Upper lobe of left lung (tissue), 6 donors: ENCODE measurements around the gene ATOH8. TPM values are rescaled to one million over a fixed set of nuclear protein-coding genes. Genes with fewer than 3 reads are reported as not detected.

Experiments used
- ATAC-seq, 2 donors: fragments of 200-7000 bp; cut with Tn5 transposase; one replicate each; pipeline ENCODE4 v1.9.1; 2022; ENCODE audit warnings: mild to moderate bottlenecking in 2 of 2, moderate library complexity in 2 of 2; ENCODE audit not compliant: low FRiP score in 2 of 2
- DNase-seq, 2 donors: peaks; one replicate each; pipeline ENCODE4 v3.0.0-alpha.2; 2019 to 2020
- H3K27ac ChIP-seq, 4 donors: fragments of 200-600 bp; sonication (generic); one replicate each; pipeline ENCODE4 v1.5.1; 2016 to 2019
- H3K27me3 ChIP-seq, 4 donors: fragments of 200-600 bp; sonication (generic); one replicate each; pipeline ENCODE4 v1.5.1; 2017 to 2019
- H3K36me3 ChIP-seq, 4 donors: fragments of 200-600 bp; sonication (generic); one replicate each; pipeline ENCODE4 v1.5.1; 2016 to 2019
- H3K4me1 ChIP-seq, 4 donors: fragments of 200-600 bp; sonication (generic); one replicate each; pipeline ENCODE4 v1.5.1; 2018 to 2019
- H3K4me3 ChIP-seq, 4 donors: fragments of 200-600 bp; sonication (generic); one replicate each; pipeline ENCODE4 v1.5.1; 2017 to 2019; ENCODE audit warnings: mild to moderate bottlenecking in 2 of 4, moderate library complexity in 1 of 4
- H3K9me3 ChIP-seq, 4 donors: fragments of 200-600 bp; sonication (generic); one replicate each; pipeline ENCODE4 v1.5.1; 2018 to 2019
- EP300 ChIP-seq, 4 donors: sonication (generic); formaldehyde crosslinking; IDR thresholded peaks; one replicate each; pipeline ENCODE4 v1.5.1; 2017; ENCODE audit warnings: antibody characterized with exemption in 4 of 4, control low read depth in 2 of 4
- POLR2A ChIP-seq, 4 donors: fragments of 450-650 bp; IDR thresholded peaks; one replicate each; pipeline ENCODE4 v1.5.1; 2016 to 2017; ENCODE audit warnings: antibody characterized with exemption in 4 of 4, mild to moderate bottlenecking in 2 of 4
- POLR2AphosphoS5 ChIP-seq, 2 donors: sonication (generic); formaldehyde crosslinking; IDR thresholded peaks; one replicate each; pipeline ENCODE4 v1.5.1; 2017; ENCODE audit warnings: antibody characterized with exemption in 2 of 2
- WGBS, 2 donors: methylation state at CpG; one replicate each; pipeline ENCODE4 v1.1.5; 2017 to 2018; 5-methylcytosine and 5-hydroxymethylcytosine counted together
- total RNA-seq, 6 donors: library from RNA; depleted of rRNA in 4 of 6; stranded (reverse); fragments of >200 nt in 4 of 6; gene quantifications; one replicate each; pipeline versions ENCODE4 v1.1.0 to v1.2.1, GENCODE V29; 2016 to 2021
- TF ChIP-seq, protein P1 (sequence below), 6 experiments: fragments of 450-650 bp in 4 of 6; fragments of 200-600 bp in 2 of 6; sonication (generic) in 2 of 6; IDR thresholded peaks; one replicate each; pipeline ENCODE4 v1.5.1; 2016 to 2019; ENCODE audit warnings: antibody characterized with exemption in 6 of 6
- donor health status: DM: no; HTN: no; CAD: no; lungs with moderate emphysema.
- donor health status: DM: no; HTN: yes; CAD: no; lungs with severe emphysema.

The ATOH8 gene
- total RNA-seq, 6 donors from 2014 or later, result 60.2 to 121 (median 85.1) TPM

DNA sequence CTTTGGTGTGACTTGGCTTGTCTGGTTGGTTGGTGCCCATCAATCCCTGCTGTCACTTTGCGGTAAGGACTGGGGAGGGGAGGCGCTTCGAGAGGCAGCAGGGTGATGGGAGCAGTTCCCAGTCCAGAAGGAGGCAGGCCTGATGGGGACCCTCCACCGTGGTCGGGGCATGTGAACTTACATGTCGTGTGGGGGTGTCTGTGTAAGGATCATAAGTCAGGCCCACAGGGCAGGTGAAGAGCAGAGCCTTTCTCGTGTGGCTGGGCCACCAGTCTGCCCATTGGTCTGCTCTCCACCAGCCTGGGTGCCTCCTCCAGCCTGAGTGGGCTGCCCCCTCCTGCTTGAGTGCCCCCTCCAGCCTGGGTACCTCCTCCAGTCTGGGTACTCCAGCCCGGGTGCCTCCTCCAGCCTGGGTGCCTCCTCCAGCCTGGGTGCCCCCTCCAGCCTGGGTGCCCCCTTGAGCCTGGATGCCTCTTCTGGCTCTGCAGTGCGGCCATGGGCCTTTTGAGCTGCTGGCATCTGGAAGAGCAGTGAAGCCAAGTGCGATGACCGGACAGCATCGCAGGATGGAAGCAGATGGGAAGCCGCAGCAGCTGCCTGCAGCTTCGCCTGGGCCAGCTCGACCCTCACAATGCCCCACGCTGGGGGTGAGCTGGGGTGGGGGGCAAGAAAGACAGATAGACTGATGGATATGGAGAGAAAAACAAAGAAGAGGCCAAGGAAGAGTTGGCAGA is 25.0 kb downstream of the ATOH8 start:
- Histone ChIP-seq H3K27me3 (no peaks in the 10 kb centered on the region), H3K36me3 (peaks cover 0 to 90% (median 37%) of the 10 kb centered on the region in 4 donors), H3K27ac (peak overlapping the region in 3 of 4 donors; percentile 13 to 77 (median 60)), H3K4me1 (peaks cover 40 to 66% (median 61%) of the 10 kb centered on the region in 4 donors), H3K4me3 (no peak overlapping the region), H3K9me3 (no peaks in the 10 kb centered on the region)
- DNase-seq, result no peak
- ATAC-seq, result no peak
- TF ChIP-seq, protein P1, sequence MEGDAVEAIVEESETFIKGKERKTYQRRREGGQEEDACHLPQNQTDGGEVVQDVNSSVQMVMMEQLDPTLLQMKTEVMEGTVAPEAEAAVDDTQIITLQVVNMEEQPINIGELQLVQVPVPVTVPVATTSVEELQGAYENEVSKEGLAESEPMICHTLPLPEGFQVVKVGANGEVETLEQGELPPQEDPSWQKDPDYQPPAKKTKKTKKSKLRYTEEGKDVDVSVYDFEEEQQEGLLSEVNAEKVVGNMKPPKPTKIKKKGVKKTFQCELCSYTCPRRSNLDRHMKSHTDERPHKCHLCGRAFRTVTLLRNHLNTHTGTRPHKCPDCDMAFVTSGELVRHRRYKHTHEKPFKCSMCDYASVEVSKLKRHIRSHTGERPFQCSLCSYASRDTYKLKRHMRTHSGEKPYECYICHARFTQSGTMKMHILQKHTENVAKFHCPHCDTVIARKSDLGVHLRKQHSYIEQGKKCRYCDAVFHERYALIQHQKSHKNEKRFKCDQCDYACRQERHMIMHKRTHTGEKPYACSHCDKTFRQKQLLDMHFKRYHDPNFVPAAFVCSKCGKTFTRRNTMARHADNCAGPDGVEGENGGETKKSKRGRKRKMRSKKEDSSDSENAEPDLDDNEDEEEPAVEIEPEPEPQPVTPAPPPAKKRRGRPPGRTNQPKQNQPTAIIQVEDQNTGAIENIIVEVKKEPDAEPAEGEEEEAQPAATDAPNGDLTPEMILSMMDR (IDR thresholded peaks at IDR 0.05), result no peak
- TF ChIP-seq POLR2A (IDR thresholded peaks at IDR 0.05) (no peak), POLR2AphosphoS5 (IDR thresholded peaks at IDR 0.05) (no peak), EP300 (IDR thresholded peaks at IDR 0.05) (no peak)
- 78 to 79% methylated on average over 13 to 15 of the region's 16 CpGs for WGBS, 2 donors

DNA sequence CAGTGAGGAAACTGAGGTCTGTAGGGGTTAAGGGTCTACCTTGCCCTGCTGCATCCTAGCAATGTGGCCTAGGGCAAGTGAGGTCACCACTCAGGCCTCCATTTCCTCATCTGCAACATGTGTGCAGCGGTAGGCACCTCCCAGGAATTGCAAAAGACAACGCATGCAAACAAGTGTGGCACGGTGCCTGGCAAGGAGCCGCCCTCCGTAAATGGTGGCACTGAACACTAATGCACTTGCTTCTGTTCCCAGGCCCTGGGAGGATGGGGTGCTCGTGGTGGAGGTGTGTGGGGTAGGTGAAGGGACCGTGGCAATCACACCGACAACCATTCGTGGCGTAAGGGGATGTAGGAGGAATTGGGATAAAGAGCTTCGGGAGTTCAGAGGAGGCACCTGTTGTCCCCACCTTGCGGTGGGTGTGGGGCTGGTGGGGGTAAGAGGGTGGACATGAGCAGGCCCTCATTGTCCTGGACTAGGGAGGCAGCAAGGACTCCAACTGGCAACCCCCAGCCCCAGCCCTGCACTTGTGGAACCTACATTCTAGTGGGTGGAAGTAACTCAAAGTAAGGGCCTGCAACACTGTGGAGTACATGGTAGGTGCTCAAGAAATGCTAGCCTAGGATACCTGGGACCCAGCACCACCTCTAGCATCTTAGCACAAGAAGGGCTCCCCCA is 26.0 kb downstream of the ATOH8 start:
- no peak overlapping the region for H3K4me3 ChIP-seq
- ATAC-seq, result peak in 1 of 2 donors; percentile 24
- H3K27ac ChIP-seq, result peak overlapping the region in 2 of 4 donors; percentile 60 to 77
- 70 to 89% methylated on average over 11 to 12 of the region's 12 CpGs for WGBS, 2 donors
- peak in 1 of 2 donors; percentile 66 for DNase-seq
- H3K4me1 ChIP-seq, result peaks cover 41 to 56% (median 55%) of the 10 kb centered on the region in 4 donors
- peaks cover 0 to 90% (median 33%) of the 10 kb centered on the region in 4 donors for H3K36me3 ChIP-seq
- no peaks in the 10 kb centered on the region for H3K9me3 ChIP-seq
- H3K27me3 ChIP-seq, result no peaks in the 10 kb centered on the region
- no peak for TF ChIP-seq POLR2AphosphoS5 (IDR thresholded peaks at IDR 0.05)
- TF ChIP-seq, protein P1 (IDR thresholded peaks at IDR 0.05), result no peak
- no peak for TF ChIP-seq EP300 (IDR thresholded peaks at IDR 0.05)

DNA sequence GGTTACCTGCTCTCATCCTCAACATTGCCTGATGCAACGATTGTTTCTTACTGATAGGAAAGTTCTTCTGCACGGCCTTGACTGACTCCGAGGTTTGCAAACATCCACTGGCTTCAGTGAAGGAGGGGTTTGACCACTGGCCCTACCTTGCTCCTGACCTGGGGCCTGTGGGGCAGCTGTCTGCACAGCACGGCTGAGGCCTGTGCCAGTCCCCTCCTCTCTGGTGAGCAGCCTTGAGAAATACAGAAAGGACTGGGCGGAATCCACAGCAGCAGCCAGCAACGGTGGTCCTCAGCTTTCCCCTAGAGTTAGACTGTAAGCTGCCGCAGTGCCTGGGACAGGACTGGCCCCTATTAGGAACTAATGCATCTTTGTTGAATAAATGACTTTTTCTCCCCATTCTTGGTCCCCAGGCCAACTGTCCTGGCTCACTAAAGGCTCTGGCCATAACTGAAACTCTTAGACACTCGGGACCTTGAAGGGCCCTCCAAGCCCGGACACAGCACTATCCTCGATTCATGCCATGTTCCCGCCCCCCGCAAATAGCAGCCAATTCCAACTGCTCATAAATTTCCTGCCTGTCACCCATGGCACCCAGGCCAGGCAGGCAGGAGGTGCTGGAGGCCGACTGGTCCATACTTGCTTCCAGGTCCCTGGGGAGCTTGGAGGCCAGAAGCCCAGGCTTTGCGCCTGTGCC is 26.7 kb downstream of the ATOH8 start:
- Histone ChIP-seq H3K27me3 (no peaks in the 10 kb centered on the region), H3K27ac (peak overlapping the region in 2 of 4 donors; percentile 35 to 60), H3K4me3 (no peak overlapping the region), H3K9me3 (no peaks in the 10 kb centered on the region), H3K36me3 (peaks cover 0 to 90% (median 32%) of the 10 kb centered on the region in 4 donors), H3K4me1 (peaks cover 48 to 60% (median 57%) of the 10 kb centered on the region in 4 donors)
- ATAC-seq (no peak), DNase-seq (no peak)
- peak in 1 of 4 donors; percentile 49 for TF ChIP-seq EP300 (IDR thresholded peaks at IDR 0.05)
- no peak for TF ChIP-seq POLR2A (IDR thresholded peaks at IDR 0.05)
- peak in 1 of 2 donors; percentile 59 for TF ChIP-seq POLR2AphosphoS5 (IDR thresholded peaks at IDR 0.05)
- TF ChIP-seq, protein P1 (IDR thresholded peaks at IDR 0.05), result no peak
- 70 to 73% methylated on average over 10 to 14 of the region's 14 CpGs for WGBS, 2 donors

DNA sequence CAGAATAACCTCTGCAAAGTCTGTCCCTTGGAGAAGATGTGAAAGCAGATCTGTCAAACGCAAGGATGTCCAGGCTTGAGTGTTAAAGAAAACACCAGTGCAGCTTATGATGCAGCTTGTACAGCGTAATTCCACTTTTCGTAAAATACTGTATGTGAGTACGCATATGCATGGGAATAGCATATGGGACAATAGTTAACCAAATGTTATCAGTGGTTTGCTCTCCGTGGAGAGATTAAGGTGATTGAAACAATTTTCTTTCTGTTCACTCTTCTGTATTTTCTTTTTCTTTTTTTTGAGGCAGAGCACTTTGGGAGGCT is 27.2 kb downstream of the ATOH8 start:
- peaks cover 49 to 64% (median 60%) of the 10 kb centered on the region in 4 donors for H3K4me1 ChIP-seq
- TF ChIP-seq POLR2AphosphoS5 (IDR thresholded peaks at IDR 0.05) (no peak), EP300 (IDR thresholded peaks at IDR 0.05) (no peak), POLR2A (IDR thresholded peaks at IDR 0.05) (no peak)
- TF ChIP-seq, protein P1 (IDR thresholded peaks at IDR 0.05), result no peak

More for the DNA sequence above, 27.2 kb downstream of the ATOH8 start:
- no peak overlapping the region for H3K27ac ChIP-seq
- WGBS, 2 donors, result 77 to 86% methylated on average over 5 of the region's 5 CpGs
- H3K36me3 ChIP-seq, result peaks cover 0 to 88% (median 30%) of the 10 kb centered on the region in 4 donors
- no peak for DNase-seq
- H3K27me3 ChIP-seq, result no peaks in the 10 kb centered on the region
- ATAC-seq, result no peak
- no peak overlapping the region for H3K4me3 ChIP-seq
- no peaks in the 10 kb centered on the region for H3K9me3 ChIP-seq
